Measurements from ENCODE around the gene CTNNA2. TPM values are rescaled to one million over a fixed set of nuclear protein-coding genes. Genes with fewer than 3 reads are reported as not detected.

Gene CTNNA2
- total RNA-seq, 6 experiments from 2014 or later: 0.44 TPM; not detected in 5

DNA sequence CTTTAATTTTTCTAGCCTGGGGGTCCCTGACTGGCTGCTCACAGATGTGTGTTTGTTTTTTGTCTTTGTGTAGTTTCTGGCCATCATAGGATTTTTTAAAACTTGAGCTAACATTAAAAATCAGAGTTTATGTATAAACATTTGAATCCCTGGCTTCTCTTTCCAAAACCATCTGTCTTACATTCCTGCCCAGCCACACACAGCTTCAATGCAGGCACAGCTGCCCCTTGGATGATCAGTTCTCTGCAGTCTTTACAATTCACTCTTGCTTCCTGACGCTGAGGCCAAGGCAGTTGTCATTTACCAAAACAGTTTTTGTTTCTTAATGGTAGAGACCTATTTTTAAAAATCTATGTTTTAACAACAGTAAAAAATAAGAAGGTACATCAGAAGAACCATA, 960.9 kb downstream of the CTNNA2 start:
- intact Hi-C loops (cut with DNase I): no loop called here
- Histone ChIP-seq H3K27me3 (no peaks in the 10 kb centered on the region), H3K9me3 (no peaks in the 10 kb centered on the region), H3K27ac (no peak overlapping the region), H3K36me3 (no peaks in the 10 kb centered on the region), H3K4me3 (no peak overlapping the region), H3K4me1 (peaks cover 0 to 5% (median 0%) of the 10 kb centered on the region in 4 donors)
- TF ChIP-seq, protein P1, sequence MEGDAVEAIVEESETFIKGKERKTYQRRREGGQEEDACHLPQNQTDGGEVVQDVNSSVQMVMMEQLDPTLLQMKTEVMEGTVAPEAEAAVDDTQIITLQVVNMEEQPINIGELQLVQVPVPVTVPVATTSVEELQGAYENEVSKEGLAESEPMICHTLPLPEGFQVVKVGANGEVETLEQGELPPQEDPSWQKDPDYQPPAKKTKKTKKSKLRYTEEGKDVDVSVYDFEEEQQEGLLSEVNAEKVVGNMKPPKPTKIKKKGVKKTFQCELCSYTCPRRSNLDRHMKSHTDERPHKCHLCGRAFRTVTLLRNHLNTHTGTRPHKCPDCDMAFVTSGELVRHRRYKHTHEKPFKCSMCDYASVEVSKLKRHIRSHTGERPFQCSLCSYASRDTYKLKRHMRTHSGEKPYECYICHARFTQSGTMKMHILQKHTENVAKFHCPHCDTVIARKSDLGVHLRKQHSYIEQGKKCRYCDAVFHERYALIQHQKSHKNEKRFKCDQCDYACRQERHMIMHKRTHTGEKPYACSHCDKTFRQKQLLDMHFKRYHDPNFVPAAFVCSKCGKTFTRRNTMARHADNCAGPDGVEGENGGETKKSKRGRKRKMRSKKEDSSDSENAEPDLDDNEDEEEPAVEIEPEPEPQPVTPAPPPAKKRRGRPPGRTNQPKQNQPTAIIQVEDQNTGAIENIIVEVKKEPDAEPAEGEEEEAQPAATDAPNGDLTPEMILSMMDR (IDR thresholded peaks at IDR 0.05): no peak
- no peak for TF ChIP-seq POLR2A (IDR thresholded peaks at IDR 0.05)
- 50% methylated on average over 1 of the region's 1 CpG for WGBS (ENCODE audit: insufficient coverage, low coverage, low lambda C conversion rate, missing lambda C conversion rate)
- DNase-seq (no peak), ATAC-seq (no peak)

DNA sequence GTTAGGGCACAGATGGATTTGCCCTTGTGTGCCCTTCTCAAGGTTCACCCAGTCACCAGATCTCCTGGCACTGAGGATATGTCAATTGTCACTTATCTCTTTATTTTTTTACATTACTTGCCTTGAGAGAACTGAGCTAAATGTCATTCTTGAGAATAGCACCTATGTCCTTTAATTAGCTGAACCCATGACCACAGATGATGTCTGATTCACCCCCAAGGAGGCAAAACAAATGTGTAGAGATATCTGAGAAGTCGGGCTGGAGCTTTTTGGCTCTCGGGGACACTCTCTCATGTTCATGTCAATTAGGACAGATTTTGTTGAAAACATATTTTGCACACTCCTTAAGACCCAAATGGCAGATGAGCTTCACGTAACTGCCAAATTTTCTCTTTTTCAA, 963.1 kb downstream of the CTNNA2 start:
- no peak for ATAC-seq
- intact Hi-C loops (cut with DNase I): no loop called here
- no peak overlapping the region for H3K27ac ChIP-seq
- no peak for DNase-seq
- no peaks in the 10 kb centered on the region for H3K36me3 ChIP-seq
- no peaks in the 10 kb centered on the region for H3K27me3 ChIP-seq
- TF ChIP-seq, protein P1 (IDR thresholded peaks at IDR 0.05): no peak
- no peak for TF ChIP-seq POLR2A (IDR thresholded peaks at IDR 0.05)
- peaks cover 0 to 5% (median 0%) of the 10 kb centered on the region in 4 donors for H3K4me1 ChIP-seq
- H3K4me3 ChIP-seq: no peak overlapping the region
- no peaks in the 10 kb centered on the region for H3K9me3 ChIP-seq
- WGBS (ENCODE audit: insufficient coverage, low coverage, low lambda C conversion rate, missing lambda C conversion rate): 44% methylated on average over 3 of the region's 3 CpGs

DNA sequence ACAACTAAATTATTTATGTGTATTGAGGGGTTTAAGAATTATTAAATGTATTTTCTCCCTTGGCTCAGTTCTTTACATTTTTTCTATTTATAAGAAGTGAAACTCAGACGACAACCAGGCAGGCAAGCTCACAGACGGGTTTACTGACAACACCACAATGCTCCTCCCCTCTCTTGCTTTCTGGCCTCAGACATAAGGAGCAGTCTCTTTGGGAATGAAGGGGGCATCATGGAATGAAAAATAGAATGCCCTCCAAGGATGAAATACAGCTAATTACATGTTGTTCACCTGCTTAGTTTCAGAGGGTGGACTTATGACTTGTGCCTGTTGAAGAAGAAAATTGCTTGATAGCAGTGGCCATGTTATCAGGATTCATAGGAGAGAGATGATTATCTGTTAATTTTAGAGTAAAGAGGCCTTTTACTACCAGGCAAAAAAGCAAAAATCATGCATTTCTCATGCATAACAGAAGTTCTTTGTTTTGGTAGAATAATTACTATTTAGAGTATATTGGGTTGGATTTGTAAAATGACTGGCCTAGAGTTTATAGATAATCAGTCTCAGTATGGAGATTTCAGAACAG, 963.8 kb downstream of the CTNNA2 start:
- H3K9me3 ChIP-seq: no peaks in the 10 kb centered on the region
- ATAC-seq (no peak), DNase-seq (no peak)
- peaks cover 0 to 5% (median 0%) of the 10 kb centered on the region in 4 donors for H3K4me1 ChIP-seq
- no peaks in the 10 kb centered on the region for H3K27me3 ChIP-seq
- no peak for TF ChIP-seq POLR2A (IDR thresholded peaks at IDR 0.05)
- TF ChIP-seq, protein P1 (IDR thresholded peaks at IDR 0.05): no peak
- no peaks in the 10 kb centered on the region for H3K36me3 ChIP-seq
- H3K27ac ChIP-seq: no peak overlapping the region
- intact Hi-C loops (cut with DNase I): no loop called here
- whole genome bisulfite sequencing (ENCODE audit: insufficient coverage, low coverage, low lambda C conversion rate, missing lambda C conversion rate): 29% methylated on average over 2 of the region's 2 CpGs
- no peak overlapping the region for H3K4me3 ChIP-seq

DNA sequence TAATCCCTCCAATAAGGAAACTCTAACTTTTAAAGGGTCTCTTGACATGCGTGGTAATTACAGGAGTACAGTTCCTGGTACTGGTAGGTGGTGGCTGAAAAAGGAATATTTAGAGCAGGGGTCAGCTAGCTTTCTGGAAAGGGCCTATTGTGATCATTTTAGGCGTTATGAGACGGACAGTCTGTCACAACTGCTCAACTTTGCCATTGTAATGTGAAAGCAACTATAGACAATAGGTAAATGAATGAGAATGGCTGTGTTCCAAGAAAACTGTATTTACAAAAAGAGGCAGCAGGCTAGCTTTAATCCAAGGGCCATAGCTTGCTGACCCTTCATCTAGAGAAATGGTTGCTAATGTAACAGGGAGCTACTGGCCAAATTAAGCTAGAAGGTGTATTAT, 969.4 kb downstream of the CTNNA2 start:
- no peak for DNase-seq
- intact Hi-C loops (cut with DNase I): no loop called here
- H3K27me3 ChIP-seq: no peaks in the 10 kb centered on the region
- no peak overlapping the region for H3K4me3 ChIP-seq
- no peak for TF ChIP-seq POLR2A (IDR thresholded peaks at IDR 0.05)
- TF ChIP-seq, protein P1 (IDR thresholded peaks at IDR 0.05): no peak
- H3K27ac ChIP-seq: no peak overlapping the region
- ATAC-seq: no peak
- no peaks in the 10 kb centered on the region for H3K4me1 ChIP-seq
- WGBS (ENCODE audit: insufficient coverage, low coverage, low lambda C conversion rate, missing lambda C conversion rate): 54% methylated on average over 3 of the region's 3 CpGs
- H3K9me3 ChIP-seq: no peaks in the 10 kb centered on the region
- no peaks in the 10 kb centered on the region for H3K36me3 ChIP-seq

DNA sequence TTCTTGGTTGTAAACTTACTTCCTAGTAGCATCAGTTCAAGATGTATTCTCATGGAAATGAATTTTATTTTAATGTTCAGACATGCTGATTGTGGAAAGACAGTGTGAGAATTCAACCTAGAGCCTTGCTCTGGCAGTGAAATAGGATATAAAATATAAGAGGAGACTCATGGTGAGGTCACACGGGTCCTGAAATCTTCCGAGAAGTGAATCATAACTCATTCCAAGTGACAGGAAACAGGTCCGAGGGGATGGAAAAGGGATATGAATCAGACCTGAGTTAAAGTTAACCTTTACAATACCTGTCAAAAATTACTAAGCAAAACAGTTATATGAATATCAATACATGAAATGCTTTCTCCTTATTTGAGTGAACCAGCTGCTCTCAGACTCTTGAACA, 976.9 kb downstream of the CTNNA2 start:
- Histone ChIP-seq H3K36me3 (no peaks in the 10 kb centered on the region), H3K27me3 (no peaks in the 10 kb centered on the region), H3K27ac (no peak overlapping the region), H3K4me3 (no peak overlapping the region), H3K9me3 (no peaks in the 10 kb centered on the region), H3K4me1 (no peaks in the 10 kb centered on the region)
- TF ChIP-seq POLR2A (IDR thresholded peaks at IDR 0.05): no peak
- TF ChIP-seq, protein P1 (IDR thresholded peaks at IDR 0.05): no peak
- intact Hi-C loops (cut with DNase I): no loop called here
- no peak for ATAC-seq
- WGBS (ENCODE audit: insufficient coverage, low coverage, low lambda C conversion rate, missing lambda C conversion rate): 24% methylated on average over 3 of the region's 3 CpGs
- no peak for DNase-seq

Measured in right lobe of liver (tissue), 6 donors.